Kidney tubule cell (primary cell): Measurements from ENCODE around the gene TBX3.
"Not testable (repeated sequence)": the region's sequence is repeated elsewhere in the genome, so short reads cannot be mapped to it uniquely, and the experiment has no call there.

Source experiments
- DNase-seq: peaks from one replicate; pipeline ENCODE4 v3.0.0-alpha.2; 2018; ENCODE audit warnings: low spot score

TBX3 gene

GRCh38 chr12:114684098-114684869, at the start of gene TBX3:
TSS of gene TBX3 (minus strand) at chr12:114684175. CDS start at chr12:114683200, 975 bp downstream.
- DNase-seq: peak; percentile 98

GRCh38 chr12:114732426-114733030, 48.6 kb upstream of the TBX3 start:
- DNase-seq: no peak

- peak; percentile 23 for DNase-seq
These were observed 45.8 kb upstream of the TBX3 start for GRCh38 chr12:114729731-114730130.

- DNase-seq: no peak
These were observed 42.2 kb upstream of the TBX3 start for GRCh38 chr12:114726092-114726710.

- DNase-seq: not testable (repeated sequence)
These were observed 38.2 kb upstream of the TBX3 start for GRCh38 chr12:114722176-114722575.

DNA sequence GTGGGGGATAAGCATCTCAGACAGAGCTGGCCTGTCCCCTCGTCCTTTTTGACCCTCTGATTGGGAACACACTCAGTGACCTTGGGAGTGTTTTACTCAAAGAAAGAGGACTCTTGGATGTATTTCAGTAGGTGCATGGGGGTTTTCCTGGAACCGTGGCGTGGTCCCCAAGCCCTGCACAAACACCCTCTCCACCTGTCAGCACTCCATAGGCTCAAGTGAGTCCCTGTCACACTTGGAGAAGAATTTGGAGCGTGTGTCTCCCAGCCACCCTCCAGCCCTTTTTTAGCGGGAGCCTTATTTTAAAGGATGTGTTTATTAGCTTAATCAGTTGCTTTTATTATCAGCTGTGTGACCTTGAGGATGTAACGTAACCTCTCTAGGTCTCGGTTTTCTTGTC, 37.3 kb upstream of the TBX3 start:
- no peak for DNase-seq

GRCh38 chr12:114713466-114714215, 29.7 kb upstream of the TBX3 start:
- DNase-seq: no peak

DNA sequence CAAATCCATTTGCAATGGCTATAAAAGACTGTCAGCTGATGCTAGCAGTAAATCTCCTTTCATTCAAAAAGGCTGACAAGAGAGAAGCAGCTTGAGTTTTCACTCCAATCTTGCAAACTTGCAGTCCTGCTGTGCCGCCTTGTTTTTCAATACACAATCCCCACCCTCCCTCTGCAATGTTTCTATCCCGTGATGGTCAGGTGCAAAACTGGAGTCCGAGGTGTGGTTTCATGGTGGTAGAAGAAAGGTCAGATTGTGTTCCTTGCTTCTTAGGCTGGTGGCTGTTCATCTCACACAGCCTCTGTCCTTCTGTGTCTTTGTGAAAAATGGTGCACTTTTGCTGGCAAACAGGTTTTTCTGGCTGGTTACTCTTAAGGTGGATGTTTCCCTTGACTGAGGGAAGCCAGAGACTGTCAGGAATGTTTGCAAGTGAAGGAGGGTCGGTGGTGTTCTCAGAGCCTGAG, 27.7 kb upstream of the TBX3 start:
- DNase-seq: no peak

GRCh38 chr12:114710151-114710550, 26.2 kb upstream of the TBX3 start:
- no peak for DNase-seq

GRCh38 chr12:114709112-114709511, 25.1 kb upstream of the TBX3 start:
- no peak for DNase-seq

GRCh38 chr12:114708598-114708997, 24.6 kb upstream of the TBX3 start:
- not testable (repeated sequence) for DNase-seq

DNA sequence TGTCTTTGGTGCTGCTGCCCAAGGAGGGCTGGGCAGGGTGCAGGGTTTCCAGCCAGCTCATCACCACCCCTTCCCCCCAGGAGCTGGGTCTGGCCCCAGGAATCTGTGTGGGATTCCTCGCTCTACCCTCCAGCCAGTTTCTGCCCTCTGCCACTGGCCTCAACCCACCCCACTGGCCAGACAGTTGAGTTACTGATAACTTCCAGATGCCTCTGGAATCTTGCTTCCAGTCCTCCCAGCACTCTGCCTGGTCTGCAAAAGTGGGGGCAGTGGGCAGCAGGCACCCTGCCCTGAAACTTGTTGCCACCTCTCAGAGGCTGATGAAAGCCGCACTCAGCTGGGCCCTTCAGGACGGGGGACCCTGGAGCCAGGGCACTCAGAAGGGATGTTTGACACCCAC, 20.1 kb upstream of the TBX3 start:
- DNase-seq: no peak

DNA sequence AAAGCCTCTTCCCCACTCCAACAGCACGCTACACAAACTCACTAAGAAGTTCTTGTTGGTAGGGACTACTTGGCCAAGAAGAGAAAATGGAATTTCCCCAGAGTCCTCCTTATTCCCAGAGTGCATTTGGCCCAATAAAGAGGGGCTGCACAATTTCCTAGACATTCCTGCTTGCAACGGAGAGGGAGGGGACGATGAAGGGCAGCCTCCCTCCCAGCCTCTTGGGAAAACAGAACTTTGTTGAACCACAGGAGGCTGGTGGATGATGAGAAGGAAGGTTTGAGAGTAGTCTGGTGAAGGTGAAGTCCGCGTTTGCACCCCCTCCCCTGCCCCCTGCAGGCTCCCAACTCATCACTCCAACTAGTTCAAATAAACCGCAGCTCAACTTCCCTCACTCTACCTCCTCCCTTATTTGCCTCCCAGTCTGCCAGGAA, 19.1 kb upstream of the TBX3 start:
- DNase-seq: no peak

DNA sequence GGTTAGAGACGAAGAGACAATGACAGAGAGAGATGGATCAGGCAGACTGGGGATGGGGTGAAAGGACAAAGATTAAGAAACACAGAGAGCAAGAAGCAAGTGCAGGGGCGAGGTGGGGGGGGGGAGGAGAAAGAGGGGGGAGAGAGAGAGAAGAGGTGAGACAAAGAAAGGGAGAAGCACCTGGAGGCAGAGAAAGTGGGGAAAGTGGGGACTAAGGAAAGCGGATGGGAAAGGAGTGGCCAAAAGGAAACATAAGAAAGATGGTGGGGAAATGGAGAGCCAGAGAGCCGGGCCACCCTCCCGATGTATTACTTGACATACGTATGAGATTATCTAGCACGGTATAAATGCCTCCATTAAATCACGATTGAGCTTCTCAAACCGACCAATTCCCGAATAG, 18.5 kb upstream of the TBX3 start:
- no peak for DNase-seq

DNA sequence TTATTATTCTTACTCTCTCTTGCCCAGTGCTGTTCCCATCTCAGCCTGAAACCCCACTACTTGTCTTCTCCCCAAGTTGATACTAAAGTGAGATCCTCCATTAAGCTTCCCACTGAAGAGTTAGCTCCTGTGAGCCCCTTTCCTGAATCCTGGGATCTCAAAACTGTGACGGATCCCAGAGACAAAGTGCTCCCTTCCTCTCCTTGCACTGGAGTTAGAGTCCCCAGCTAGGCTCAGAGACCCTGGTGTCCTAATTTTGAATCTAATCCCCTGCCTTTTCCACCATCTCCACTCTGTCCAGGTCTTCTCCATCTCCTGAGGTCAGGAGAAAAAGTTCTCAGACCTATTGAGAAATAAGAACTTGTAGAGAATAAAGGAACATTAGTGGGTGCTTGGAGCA, 17.6 kb upstream of the TBX3 start:
- no peak for DNase-seq

DNA sequence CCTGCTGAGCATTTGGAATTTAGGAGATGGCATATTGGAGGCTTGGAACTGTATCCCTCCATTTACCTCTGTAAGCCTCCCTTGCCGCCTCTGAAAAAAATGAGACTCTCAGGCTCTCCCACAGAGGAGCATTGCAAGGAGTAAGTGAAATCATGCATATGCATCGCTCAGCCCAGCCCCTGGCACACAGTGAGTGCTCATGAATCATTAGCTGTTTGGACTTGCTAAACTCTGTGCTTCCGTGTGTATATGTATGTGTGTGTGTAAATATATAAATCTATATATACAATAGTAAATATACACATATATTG, 17.1 kb upstream of the TBX3 start:
- DNase-seq: peak; percentile 13

DNA sequence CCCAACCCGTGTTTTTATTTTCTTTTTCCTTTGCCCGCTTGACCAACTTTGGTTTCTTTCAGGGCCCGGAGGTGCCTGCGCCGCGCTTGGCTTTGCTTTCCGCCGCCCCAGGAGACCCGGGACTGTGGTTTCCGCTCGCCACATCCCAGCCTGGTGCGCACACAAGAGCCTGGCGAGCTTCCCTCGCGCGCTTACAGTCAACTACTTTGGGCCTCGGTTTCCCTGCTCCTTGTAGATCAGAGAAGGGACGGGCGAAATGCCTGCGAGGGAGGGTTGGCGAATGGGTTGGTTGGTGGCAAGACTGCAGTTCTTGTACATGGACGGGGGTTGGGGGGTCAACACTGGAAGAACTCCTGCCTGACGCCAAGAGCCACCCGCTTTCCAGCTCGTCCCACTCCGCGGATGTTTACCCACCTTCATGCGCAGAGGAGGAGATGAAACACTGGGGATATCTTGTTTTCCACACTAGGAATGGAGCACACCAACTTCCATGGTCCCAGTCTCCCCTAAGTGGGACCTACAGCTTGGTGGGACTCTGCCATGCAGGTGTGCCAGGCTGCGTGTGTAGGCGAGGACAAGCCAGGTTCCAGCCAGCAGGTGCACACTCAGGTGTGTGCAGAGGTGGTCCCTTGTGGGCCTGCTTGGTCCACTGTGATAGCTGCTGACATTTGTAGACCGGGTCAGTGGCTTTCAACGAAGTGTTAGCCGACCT, 16.6 kb upstream of the TBX3 start:
- DNase-seq: no peak

GRCh38 chr12:114698566-114699163, 14.7 kb upstream of the TBX3 start:
- no peak for DNase-seq

GRCh38 chr12:114697741-114698565, 14.0 kb upstream of the TBX3 start:
- no peak for DNase-seq

GRCh38 chr12:114697243-114697716, 13.3 kb upstream of the TBX3 start:
- no peak for DNase-seq
